ENCODE data around the gene ARL5C.
A peak's percentile ranks its signal among the peaks of the same experiment; 100 is the strongest.

The ARL5C gene

DNA sequence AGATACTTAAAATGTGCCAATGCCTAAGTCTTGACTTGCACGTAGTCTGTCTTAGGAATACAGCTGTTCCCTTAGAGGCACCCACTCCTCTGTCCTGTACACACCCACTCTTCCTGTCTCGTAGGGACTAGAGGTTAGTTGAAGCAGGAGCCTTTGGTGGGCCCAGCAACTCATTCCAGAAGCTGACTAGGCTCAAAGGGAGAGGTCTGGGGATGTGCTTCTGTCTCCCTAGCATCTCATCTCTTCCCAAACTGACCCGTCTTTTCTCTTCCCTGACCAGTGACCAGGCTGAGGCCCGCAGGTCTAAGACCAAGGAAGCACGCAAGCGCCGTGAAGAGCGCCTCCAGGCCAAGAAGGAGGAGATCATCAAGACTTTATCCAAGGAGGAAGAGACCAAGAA is 38.3 kb upstream of the ARL5C start:
- Histone ChIP-seq H3K4me1 (ENCODE audit: control insufficient read depth in 5 of 5, insufficient read depth in 5 of 5, low read length in 5 of 5) (peaks cover 6 to 36% (median 31%) of the 10 kb centered on the region in 5 donors), H3K36me3 (ENCODE audit: control insufficient read depth in 5 of 5, insufficient read depth in 5 of 5, low read length in 5 of 5) (peaks cover 15 to 42% (median 36%) of the 10 kb centered on the region in 5 donors), H3K9me3 (ENCODE audit: control insufficient read depth in 5 of 5, low read length in 5 of 5) (no peaks in the 10 kb centered on the region), H3K4me3 (ENCODE audit: low read depth in 1 of 5, low read length in 5 of 5) (no peak overlapping the region), H3K27ac (ENCODE audit: low read depth, low read length) (no peak overlapping the region), H3K9ac (ENCODE audit: low read length in 5 of 5) (no peak overlapping the region), H3K27me3 (ENCODE audit: control insufficient read depth in 5 of 5, insufficient read depth in 4 of 5, low read length in 5 of 5) (peaks cover 0 to 10% (median 5%) of the 10 kb centered on the region in 5 donors)

DNA sequence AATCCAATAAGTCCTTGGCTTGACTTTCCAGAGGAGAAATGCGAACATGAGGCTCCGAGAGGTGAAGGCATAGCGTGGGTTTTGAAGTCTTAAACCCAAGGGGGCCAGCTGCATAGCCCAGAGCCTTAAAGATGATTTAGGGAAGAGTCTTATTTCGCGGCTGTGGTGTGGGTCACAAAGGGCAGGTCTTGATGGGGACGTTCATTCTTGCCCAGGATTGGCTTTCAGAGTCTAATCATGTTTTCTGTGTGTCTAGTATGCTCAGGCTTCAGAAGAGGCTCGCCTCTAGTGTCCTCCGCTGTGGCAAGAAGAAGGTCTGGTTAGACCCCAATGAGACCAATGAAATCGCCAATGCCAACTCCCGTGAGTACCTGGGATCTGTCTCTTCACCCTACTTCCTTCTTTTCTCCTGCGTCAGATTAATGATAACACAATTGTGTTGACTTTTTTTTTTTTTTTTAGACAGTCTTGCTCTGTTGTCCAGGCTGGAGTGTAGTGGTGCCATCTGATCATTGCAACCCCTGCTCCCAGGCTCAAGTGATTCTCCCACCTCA is 35.1 kb upstream of the ARL5C start:
- Histone ChIP-seq H3K9me3 (ENCODE audit: control insufficient read depth in 5 of 5, low read length in 5 of 5) (no peaks in the 10 kb centered on the region), H3K4me3 (ENCODE audit: low read depth in 1 of 5, low read length in 5 of 5) (peak overlapping the region; percentile 84 to 98 (median 91)), H3K27me3 (ENCODE audit: control insufficient read depth in 5 of 5, insufficient read depth in 4 of 5, low read length in 5 of 5) (peaks cover 0 to 2% (median 0%) of the 10 kb centered on the region in 5 donors), H3K36me3 (ENCODE audit: control insufficient read depth in 5 of 5, insufficient read depth in 5 of 5, low read length in 5 of 5) (peaks cover 15 to 42% (median 36%) of the 10 kb centered on the region in 5 donors), H3K27ac (ENCODE audit: low read depth, low read length) (peak overlapping the region; percentile 99), H3K4me1 (ENCODE audit: control insufficient read depth in 5 of 5, insufficient read depth in 5 of 5, low read length in 5 of 5) (peaks cover 7 to 51% (median 43%) of the 10 kb centered on the region in 5 donors), H3K9ac (ENCODE audit: low read length in 5 of 5) (peak overlapping the region; percentile 98 to 100 (median 99))

DNA sequence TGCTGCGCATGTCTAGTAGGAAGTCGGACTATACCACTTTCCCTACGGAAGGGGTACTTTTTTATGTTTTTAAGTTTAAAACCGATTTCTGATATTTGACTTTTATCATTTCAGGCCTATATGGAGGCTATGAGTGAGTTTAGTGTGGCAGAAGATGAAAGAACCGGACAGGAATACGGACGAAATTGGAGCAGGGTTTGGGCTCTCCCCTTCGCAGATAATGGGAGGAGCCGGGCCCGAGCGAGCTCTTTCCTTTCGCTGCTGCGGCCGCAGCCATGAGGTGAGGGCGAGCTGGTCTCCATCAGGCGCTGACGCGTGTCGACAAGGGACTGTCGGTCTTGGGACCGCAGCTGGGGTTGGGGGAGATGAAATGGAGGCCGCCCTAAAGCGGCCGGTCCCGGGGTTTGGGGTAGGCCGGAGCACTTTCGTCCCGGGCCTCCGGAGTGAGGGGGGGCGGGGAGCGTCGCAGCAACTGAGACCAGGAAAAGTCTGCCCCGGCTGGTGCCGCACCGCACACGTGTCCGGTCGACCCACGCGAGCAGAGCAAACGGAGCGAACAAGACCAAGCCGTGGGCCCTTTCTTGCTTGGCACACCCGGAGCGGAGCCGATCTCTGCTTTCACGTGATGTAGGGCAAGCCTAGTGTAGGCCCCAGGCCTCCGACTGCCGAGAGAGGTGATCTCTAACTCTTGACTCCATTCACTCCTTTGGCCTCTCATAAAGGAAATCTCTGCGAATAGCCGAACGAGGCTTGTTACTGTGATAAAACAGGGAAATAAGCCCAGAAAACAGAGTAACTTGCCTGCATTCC is 34.3 kb upstream of the ARL5C start, which contains the start of gene RPL19:
Gene RPL19 (plus strand): TSS at position 214 of the 810 bp plus-strand sequence. CDS start 62 bp downstream, at position 276.
- peak within 1 kb of the TSS; percentile 84 to 98 (median 91) for H3K4me3 ChIP-seq (ENCODE audit: low read depth in 1 of 5, low read length in 5 of 5)
- peaks cover 15 to 38% (median 36%) of the 10 kb centered on the region in 5 donors for H3K36me3 ChIP-seq (ENCODE audit: control insufficient read depth in 5 of 5, insufficient read depth in 5 of 5, low read length in 5 of 5)
- peak within 1 kb of the TSS; percentile 98 to 100 (median 99) for H3K9ac ChIP-seq (ENCODE audit: low read length in 5 of 5)
- H3K27ac ChIP-seq (ENCODE audit: low read depth, low read length): peak within 1 kb of the TSS; percentile 99
- H3K4me1 ChIP-seq (ENCODE audit: control insufficient read depth in 5 of 5, insufficient read depth in 5 of 5, low read length in 5 of 5): peaks cover 9 to 58% (median 50%) of the 10 kb centered on the region in 5 donors
- H3K27me3 ChIP-seq (ENCODE audit: control insufficient read depth in 5 of 5, insufficient read depth in 4 of 5, low read length in 5 of 5): peaks cover 0 to 2% (median 0%) of the 10 kb centered on the region in 5 donors
- H3K9me3 ChIP-seq (ENCODE audit: control insufficient read depth in 5 of 5, low read length in 5 of 5): no peaks in the 10 kb centered on the region

DNA sequence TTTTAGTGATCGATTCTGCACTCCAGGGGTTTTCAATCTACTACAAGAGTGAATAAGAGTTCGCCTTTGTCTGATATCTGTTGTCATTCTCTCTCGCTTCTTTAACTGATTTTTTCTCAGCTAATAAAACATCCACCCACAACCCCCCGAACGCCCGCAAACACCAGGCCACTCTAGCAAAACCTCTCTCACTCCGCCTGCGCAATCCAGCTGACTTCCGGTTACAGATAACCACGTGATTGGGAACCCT is 33.8 kb upstream of the ARL5C start:
- Histone ChIP-seq H3K36me3 (ENCODE audit: control insufficient read depth in 5 of 5, insufficient read depth in 5 of 5, low read length in 5 of 5) (peaks cover 12 to 33% (median 31%) of the 10 kb centered on the region in 5 donors), H3K27ac (ENCODE audit: low read depth, low read length) (peak overlapping the region; percentile 99), H3K9ac (ENCODE audit: low read length in 5 of 5) (peak overlapping the region; percentile 98 to 100 (median 99)), H3K4me3 (ENCODE audit: low read depth in 1 of 5, low read length in 5 of 5) (peak overlapping the region; percentile 76 to 98 (median 91)), H3K4me1 (ENCODE audit: control insufficient read depth in 5 of 5, insufficient read depth in 5 of 5, low read length in 5 of 5) (peaks cover 9 to 64% (median 52%) of the 10 kb centered on the region in 5 donors), H3K9me3 (ENCODE audit: control insufficient read depth in 5 of 5, low read length in 5 of 5) (no peaks in the 10 kb centered on the region), H3K27me3 (ENCODE audit: control insufficient read depth in 5 of 5, insufficient read depth in 4 of 5, low read length in 5 of 5) (peaks cover 0 to 2% (median 0%) of the 10 kb centered on the region in 5 donors)

DNA sequence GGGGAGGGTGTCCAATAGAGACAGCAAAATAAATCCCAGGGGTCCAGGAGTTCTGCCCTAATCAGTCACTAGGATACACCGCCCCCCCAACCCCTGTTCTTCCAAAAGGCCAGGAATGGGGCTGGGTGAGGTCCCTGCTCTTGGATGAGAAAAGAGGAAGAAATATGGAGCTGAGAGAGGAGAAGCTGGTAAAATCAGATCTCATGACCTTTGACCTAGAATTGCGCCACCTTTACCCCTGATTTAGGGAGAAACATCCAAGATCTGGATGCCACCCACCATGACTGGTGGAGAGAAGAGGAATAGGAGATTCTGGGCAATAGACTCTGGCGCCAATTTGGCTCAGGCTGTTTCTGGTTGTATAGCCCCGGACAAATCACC is 32.2 kb upstream of the ARL5C start:
- Histone ChIP-seq H3K4me3 (ENCODE audit: low read depth in 1 of 5, low read length in 5 of 5) (peak overlapping the region; percentile 45 to 76 (median 69)), H3K9me3 (ENCODE audit: control insufficient read depth in 5 of 5, low read length in 5 of 5) (no peaks in the 10 kb centered on the region), H3K36me3 (ENCODE audit: control insufficient read depth in 5 of 5, insufficient read depth in 5 of 5, low read length in 5 of 5) (peaks cover 6 to 18% (median 17%) of the 10 kb centered on the region in 5 donors), H3K27ac (ENCODE audit: low read depth, low read length) (peak overlapping the region; percentile 41), H3K27me3 (ENCODE audit: control insufficient read depth in 5 of 5, insufficient read depth in 4 of 5, low read length in 5 of 5) (peaks cover 0 to 2% (median 0%) of the 10 kb centered on the region in 5 donors), H3K9ac (ENCODE audit: low read length in 5 of 5) (peak overlapping the region in 1 of 5 donors; percentile 76), H3K4me1 (ENCODE audit: control insufficient read depth in 5 of 5, insufficient read depth in 5 of 5, low read length in 5 of 5) (peaks cover 9 to 65% (median 54%) of the 10 kb centered on the region in 5 donors)

DNA sequence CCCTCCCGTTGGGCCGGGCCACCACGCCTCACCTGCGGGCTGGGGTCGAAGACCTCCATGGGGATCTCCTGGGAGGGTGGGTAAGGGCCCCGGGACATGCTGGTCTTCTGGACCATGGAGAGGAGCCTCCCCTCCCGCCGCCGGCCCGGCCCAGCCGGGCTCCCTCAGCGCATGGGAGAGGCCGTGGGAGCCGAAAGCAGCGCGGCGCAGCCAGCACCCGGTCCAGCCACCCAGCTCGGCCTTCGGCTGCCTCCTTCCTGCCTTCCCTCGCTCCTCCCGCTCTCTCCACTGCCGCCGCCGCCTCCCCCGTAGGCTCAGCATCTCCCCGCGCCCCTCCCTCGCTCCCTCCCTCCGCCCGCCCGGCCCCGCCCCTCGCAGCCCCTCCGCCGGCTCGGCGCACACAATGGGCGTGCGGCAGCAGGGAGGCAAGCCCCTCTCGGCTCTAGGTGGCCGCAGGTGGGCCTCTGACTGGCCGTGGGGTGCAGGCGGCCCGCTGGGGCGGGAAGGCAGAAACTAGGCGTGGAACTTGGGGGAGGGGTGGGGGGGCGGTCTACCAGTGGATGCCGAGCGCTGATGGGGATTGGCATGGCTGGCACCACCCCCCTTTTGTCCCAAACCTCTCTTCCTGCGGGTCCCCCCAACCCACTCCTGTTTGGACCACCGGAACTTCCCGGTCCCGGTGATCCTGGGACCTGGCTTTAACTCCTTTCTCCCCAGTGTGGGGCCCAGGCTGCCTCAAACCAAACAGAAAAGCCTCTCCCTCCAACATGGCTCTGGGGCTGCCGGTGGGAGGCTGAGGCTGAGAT is 31.6 kb upstream of the ARL5C start, which contains the start of gene CACNB1:
Gene CACNB1 (minus strand): TSS at position 290 of the 806 bp plus-strand sequence. CDS start 174 bp downstream, at position 116.
- Histone ChIP-seq H3K27me3 (ENCODE audit: control insufficient read depth in 5 of 5, insufficient read depth in 4 of 5, low read length in 5 of 5) (peaks cover 0 to 2% (median 0%) of the 10 kb centered on the region in 5 donors), H3K36me3 (ENCODE audit: control insufficient read depth in 5 of 5, insufficient read depth in 5 of 5, low read length in 5 of 5) (peaks cover 3 to 19% (median 13%) of the 10 kb centered on the region in 5 donors), H3K27ac (ENCODE audit: low read depth, low read length) (peak within 1 kb of the TSS; percentile 41), H3K9ac (ENCODE audit: low read length in 5 of 5) (peak within 1 kb of the TSS in 4 of 5 donors; percentile 48 to 78 (median 70)), H3K9me3 (ENCODE audit: control insufficient read depth in 5 of 5, low read length in 5 of 5) (no peaks in the 10 kb centered on the region), H3K4me1 (ENCODE audit: control insufficient read depth in 5 of 5, insufficient read depth in 5 of 5, low read length in 5 of 5) (peaks cover 9 to 65% (median 54%) of the 10 kb centered on the region in 5 donors), H3K4me3 (ENCODE audit: low read depth in 1 of 5, low read length in 5 of 5) (peak within 1 kb of the TSS; percentile 45 to 76 (median 69))

DNA sequence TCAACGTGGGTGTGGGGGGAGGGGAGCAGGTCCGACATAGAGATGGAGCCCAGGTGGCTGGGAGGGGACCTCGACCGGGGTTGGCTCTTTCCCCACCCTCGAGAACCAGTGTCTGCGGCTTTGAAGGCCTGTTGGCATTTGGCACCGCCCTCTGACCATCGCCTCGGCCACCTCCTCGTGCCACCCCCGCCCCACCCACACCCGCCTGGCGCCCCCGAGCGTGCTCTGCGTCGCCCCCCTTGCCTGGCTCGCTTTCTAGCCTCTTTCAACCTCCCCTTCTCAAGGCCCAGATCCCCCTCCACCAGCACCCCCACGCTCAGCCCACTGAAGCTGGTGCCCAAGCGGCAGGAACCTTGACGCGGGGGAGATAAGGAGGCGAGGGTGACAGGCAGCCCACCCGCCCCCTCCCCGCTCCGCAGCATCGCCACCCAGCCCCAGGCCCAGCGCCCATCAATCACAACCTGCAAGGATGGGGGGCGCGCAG is 30.9 kb upstream of the ARL5C start:
- H3K27ac ChIP-seq (ENCODE audit: low read depth, low read length): no peak overlapping the region
- H3K4me1 ChIP-seq (ENCODE audit: control insufficient read depth in 5 of 5, insufficient read depth in 5 of 5, low read length in 5 of 5): peaks cover 9 to 59% (median 52%) of the 10 kb centered on the region in 5 donors
- H3K36me3 ChIP-seq (ENCODE audit: control insufficient read depth in 5 of 5, insufficient read depth in 5 of 5, low read length in 5 of 5): peaks cover 0 to 19% (median 13%) of the 10 kb centered on the region in 5 donors
- H3K9ac ChIP-seq (ENCODE audit: low read length in 5 of 5): peak overlapping the region in 4 of 5 donors; percentile 48 to 78 (median 70)
- H3K4me3 ChIP-seq (ENCODE audit: low read depth in 1 of 5, low read length in 5 of 5): peak overlapping the region in 4 of 5 donors; percentile 68 to 76 (median 70)
- H3K27me3 ChIP-seq (ENCODE audit: control insufficient read depth in 5 of 5, insufficient read depth in 4 of 5, low read length in 5 of 5): peaks cover 0 to 2% (median 0%) of the 10 kb centered on the region in 5 donors
- no peaks in the 10 kb centered on the region for H3K9me3 ChIP-seq (ENCODE audit: control insufficient read depth in 5 of 5, low read length in 5 of 5)

DNA sequence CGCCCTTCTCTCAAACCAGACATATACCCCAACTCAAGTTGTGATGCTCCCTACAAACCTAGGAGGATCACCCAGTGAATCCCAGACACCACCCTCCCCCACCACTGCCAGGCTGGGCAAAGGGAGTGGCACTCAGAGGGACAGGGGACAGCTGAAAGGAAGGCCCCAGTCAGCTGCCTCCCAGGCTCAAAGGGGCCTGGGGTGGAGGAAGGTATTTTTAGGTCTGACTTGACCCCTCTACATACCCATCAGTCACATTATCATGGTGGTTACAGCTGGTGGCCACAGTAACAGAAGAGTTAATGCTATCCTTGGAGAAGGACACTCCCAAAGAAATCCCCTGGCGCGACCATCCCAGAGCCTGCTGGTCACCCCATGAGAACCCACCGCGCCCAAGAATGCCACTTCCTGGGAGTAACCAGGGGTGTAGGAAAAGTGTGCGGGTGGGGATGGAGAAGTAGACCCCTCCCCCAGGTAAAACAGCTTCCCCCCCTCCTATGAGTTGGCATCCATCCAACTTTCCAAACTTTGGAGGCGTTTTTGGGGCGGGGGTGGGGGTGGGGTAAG is 30.4 kb upstream of the ARL5C start:
- Histone ChIP-seq H3K27ac (ENCODE audit: low read depth, low read length) (peak overlapping the region; percentile 41), H3K27me3 (ENCODE audit: control insufficient read depth in 5 of 5, insufficient read depth in 4 of 5, low read length in 5 of 5) (peaks cover 0 to 2% (median 0%) of the 10 kb centered on the region in 5 donors), H3K9me3 (ENCODE audit: control insufficient read depth in 5 of 5, low read length in 5 of 5) (no peaks in the 10 kb centered on the region), H3K4me3 (ENCODE audit: low read depth in 1 of 5, low read length in 5 of 5) (peak overlapping the region in 4 of 5 donors; percentile 4 to 76 (median 70)), H3K9ac (ENCODE audit: low read length in 5 of 5) (no peak overlapping the region), H3K4me1 (ENCODE audit: control insufficient read depth in 5 of 5, insufficient read depth in 5 of 5, low read length in 5 of 5) (peaks cover 9 to 55% (median 47%) of the 10 kb centered on the region in 5 donors), H3K36me3 (ENCODE audit: control insufficient read depth in 5 of 5, insufficient read depth in 5 of 5, low read length in 5 of 5) (peaks cover 0 to 20% (median 13%) of the 10 kb centered on the region in 5 donors)

DNA sequence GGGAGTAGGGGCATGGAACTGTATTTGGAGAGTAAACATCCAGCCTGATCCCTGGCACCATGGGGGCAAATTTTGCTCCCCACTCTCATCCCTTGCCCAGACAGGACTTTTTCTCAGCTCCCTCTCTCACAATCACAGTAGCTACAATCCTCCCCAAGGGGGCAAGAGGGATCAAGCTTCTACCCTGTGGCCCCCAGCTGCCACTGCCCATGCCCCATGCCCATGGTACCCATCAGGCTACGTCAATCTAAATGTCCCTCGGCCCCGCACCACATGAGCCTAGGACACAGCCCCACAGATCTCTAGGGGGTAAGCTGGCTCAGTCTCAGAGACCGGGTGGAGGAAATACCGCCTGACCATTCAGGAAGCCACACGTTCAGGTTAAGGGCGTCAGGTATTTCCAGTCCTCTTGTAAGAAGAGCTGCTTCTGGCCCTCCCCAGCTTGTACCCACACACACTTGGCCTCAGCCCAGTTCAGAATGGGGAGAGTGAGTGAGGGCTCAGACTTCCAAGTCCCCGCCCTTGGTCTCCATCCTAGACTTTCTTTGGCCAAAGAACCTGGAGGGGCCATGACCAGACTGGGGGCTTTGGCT is 29.7 kb upstream of the ARL5C start:
- H3K9me3 ChIP-seq (ENCODE audit: control insufficient read depth in 5 of 5, low read length in 5 of 5): no peaks in the 10 kb centered on the region
- peak overlapping the region in 1 of 5 donors; percentile 24 for H3K9ac ChIP-seq (ENCODE audit: low read length in 5 of 5)
- H3K27ac ChIP-seq (ENCODE audit: low read depth, low read length): peak overlapping the region; percentile 41
- peaks cover 4 to 48% (median 40%) of the 10 kb centered on the region in 5 donors for H3K4me1 ChIP-seq (ENCODE audit: control insufficient read depth in 5 of 5, insufficient read depth in 5 of 5, low read length in 5 of 5)
- peaks cover 0 to 23% (median 15%) of the 10 kb centered on the region in 5 donors for H3K36me3 ChIP-seq (ENCODE audit: control insufficient read depth in 5 of 5, insufficient read depth in 5 of 5, low read length in 5 of 5)
- no peak overlapping the region for H3K4me3 ChIP-seq (ENCODE audit: low read depth in 1 of 5, low read length in 5 of 5)
- H3K27me3 ChIP-seq (ENCODE audit: control insufficient read depth in 5 of 5, insufficient read depth in 4 of 5, low read length in 5 of 5): peaks cover 0 to 2% (median 0%) of the 10 kb centered on the region in 5 donors

Measured in subcutaneous abdominal adipose tissue (tissue), 5 donors.